Aorta (tissue), 4 donors: ENCODE data around the gene VPS26B. TPM values are rescaled to one million over a fixed set of nuclear protein-coding genes. Genes with fewer than 3 reads are reported as not detected.

Experiments
- polyA plus RNA-seq, 2 donors: library from polyadenylated mRNA; stranded (reverse); fragments of 200-250 nt; gene quantifications; one replicate each; pipeline ENCODE4 v1.2.3, GENCODE V29; 2013
- total RNA-seq, 2 donors: library from RNA; stranded (reverse); fragmentation: NEBNext Ultra II Directional; extraction: Animal tissue kit (Norgen Biotek cat#: 25700); gene quantifications; one replicate each; pipeline ENCODE4 v1.2.1, GENCODE V29; 2021
- donor health status: healthy with polysubstance abuse.
- donor health status: Bipolar disorder and iron deficiency.
- donor health status: DM: no; HTN: no; CAD: no.
- donor health status: DM: yes; HTN: yes; CAD: no.

Gene VPS26B
- total and polyA plus RNA-seq, 4 donors = 17.9 to 42.9 (median 32.0) TPM

Other genes starting within 250 kb of the VPS26B start
- gene JAM3, start 155.6 kb upstream of the VPS26B start, total RNA-seq = 100 to 1,000 TPM in 1 of 2 donors, 10 to 100 TPM in 1; 94.9 to 102 TPM
- 10 to 100 TPM; 22.2 to 56.8 TPM for gene JAM3, start 155.6 kb upstream of the VPS26B start, polyA plus RNA-seq
- gene NCAPD3, start 704 bp upstream of the VPS26B start, total RNA-seq = 10 to 100 TPM in 1 of 2 donors, 1 to 10 TPM in 1; 8.3 to 14.0 TPM
- gene NCAPD3, start 704 bp upstream of the VPS26B start, polyA plus RNA-seq = 10 to 100 TPM in 1 of 2 donors, 1 to 10 TPM in 1; 3.9 to 11.7 TPM
- gene THYN1, start 28.7 kb downstream of the VPS26B start, total RNA-seq = 10 to 100 TPM; 28.3 to 33.9 TPM
- 10 to 100 TPM; 45.1 to 64.4 TPM for gene THYN1, start 28.7 kb downstream of the VPS26B start, polyA plus RNA-seq
- gene ACAD8, start 28.9 kb downstream of the VPS26B start, total RNA-seq = 10 to 100 TPM; 16.7 to 25.3 TPM
- 10 to 100 TPM in 1 of 2 donors, 1 to 10 TPM in 1; 7.8 to 22.5 TPM for gene ACAD8, start 28.9 kb downstream of the VPS26B start, polyA plus RNA-seq
- not detected for gene GLB1L3, start 51.7 kb downstream of the VPS26B start, total RNA-seq
- not detected for gene GLB1L3, start 51.7 kb downstream of the VPS26B start, polyA plus RNA-seq
- gene GLB1L2, start 107.3 kb downstream of the VPS26B start, total RNA-seq = 1 to 10 TPM in 1 of 2 donors, under 1 TPM in 1; 0.94 to 1.5 TPM
- 1 to 10 TPM in 1 of 2 donors, not detected in 1; 2.2 TPM for gene GLB1L2, start 107.3 kb downstream of the VPS26B start, polyA plus RNA-seq
- under 1 TPM; 0.16 to 0.39 TPM for gene B3GAT1, start 187.6 kb downstream of the VPS26B start, total RNA-seq
- gene B3GAT1, start 187.6 kb downstream of the VPS26B start, polyA plus RNA-seq = not detected